Fibroblast of lung (primary cell): ENCODE data around the gene FTO. TPM values are rescaled to one million over a fixed set of nuclear protein-coding genes. Genes with fewer than 3 reads are reported as not detected.

ENCODE experiments used
- DNase-seq, 2 donors: peaks; one replicate each; pipeline versions ENCODE4 v3.0.0 to v3.0.0-alpha.2; 2010; ENCODE audit warnings: low read depth in 2 of 2
- H2AFZ ChIP-seq: 2 replicates; pipeline ENCODE4 v1.5.1; 2012; ENCODE audit warnings: low read length, control low read depth, inconsistent platforms
- H3K27ac ChIP-seq: 2 replicates; pipeline ENCODE4 v1.5.1; 2011; ENCODE audit warnings: low read length, control low read depth; ENCODE audit not compliant: insufficient read depth
- H3K27me3 ChIP-seq: 2 replicates; pipeline ENCODE4 v1.5.1; 2011; ENCODE audit warnings: mild to moderate bottlenecking, low read length; ENCODE audit not compliant: control insufficient read depth, insufficient read depth
- H3K36me3 ChIP-seq: 2 replicates; pipeline ENCODE4 v1.5.1; 2011; ENCODE audit warnings: low read length; ENCODE audit not compliant: control insufficient read depth, insufficient read depth
- H3K4me1 ChIP-seq: 2 replicates; pipeline ENCODE4 v1.5.1; 2011; ENCODE audit warnings: low read length; ENCODE audit not compliant: control insufficient read depth, insufficient read depth; ENCODE audit errors: extremely low read depth
- H3K4me2 ChIP-seq: 2 replicates; pipeline ENCODE4 v1.5.1; 2011; ENCODE audit warnings: low read length, control low read depth; ENCODE audit not compliant: insufficient read depth; ENCODE audit errors: extremely low read depth
- H3K4me3 ChIP-seq, 4 experiments: fragments of 200-600 bp in 1 of 4; sonication (generic) in 1 of 4; replicated peaks in 1 of 4; 2 replicates each; pipeline ENCODE4 v1.5.1; 2011 to 2016; ENCODE audit warnings: low read length in 4 of 4, low read depth in 3 of 4, mild to moderate bottlenecking in 3 of 4, control low read depth in 2 of 4, inconsistent platforms in 1 of 4, mixed read lengths in 1 of 4; ENCODE audit not compliant: insufficient read depth in 1 of 4; ENCODE audit errors: control extremely low read depth in 1 of 4
- H3K79me2 ChIP-seq: 2 replicates; pipeline ENCODE4 v1.5.1; 2012; ENCODE audit warnings: mild to moderate bottlenecking, low read length, inconsistent platforms; ENCODE audit not compliant: control insufficient read depth, insufficient read depth
- H3K9ac ChIP-seq: 2 replicates; pipeline ENCODE4 v1.5.1; 2011; ENCODE audit warnings: mild to moderate bottlenecking, low read length, control low read depth; ENCODE audit not compliant: insufficient read depth
- H3K9me3 ChIP-seq: 2 replicates; pipeline ENCODE4 v1.5.1; 2012; ENCODE audit warnings: low read depth, low read length; ENCODE audit not compliant: control insufficient read depth, insufficient read depth
- H4K20me1 ChIP-seq: 2 replicates; pipeline ENCODE4 v1.5.1; 2011; ENCODE audit warnings: low read length; ENCODE audit not compliant: control insufficient read depth, insufficient read depth; ENCODE audit errors: extremely low read depth
- CTCF ChIP-seq, 2 donors: IDR thresholded peaks in 1 of 2; conservative IDR thresholded peaks in 1 of 2; 1 replicate in 1 of 2; 2 replicates in 1 of 2; pipeline ENCODE4 v1.5.1; 2011 to 2012; ENCODE audit warnings: low read length in 2 of 2, control low read depth in 1 of 2, inconsistent platforms in 1 of 2, low read depth in 1 of 2, mild to moderate bottlenecking in 1 of 2
- EZH2 ChIP-seq: IDR thresholded peaks from 2 replicates; pipeline ENCODE4 v1.5.1; 2012; ENCODE audit warnings: low read length, control low read depth, mild to moderate bottlenecking; ENCODE audit errors: missing control alignments
- polyA plus RNA-seq, 2 donors: library from polyadenylated mRNA; depleted of rRNA in 1 of 2; stranded (reverse) in 1 of 2; unstranded in 1 of 2; fragments of >200 nt; gene quantifications; 2 replicates each; pipeline ENCODE4 v1.2.1, GENCODE V29; 2011 to 2012; ENCODE audit warnings: missing spikeins in 1 of 2
- total RNA-seq: library from RNA; depleted of rRNA; stranded (reverse); fragments of >200 nt; gene quantifications from 2 replicates; pipeline ENCODE4 v1.2.1, GENCODE V29; 2014

FTO gene
- total and polyA plus RNA-seq, 2 donors (not counting 1 experiment from before 2014, with no cell fraction given): 61.1 to 97.6 TPM

DNA sequence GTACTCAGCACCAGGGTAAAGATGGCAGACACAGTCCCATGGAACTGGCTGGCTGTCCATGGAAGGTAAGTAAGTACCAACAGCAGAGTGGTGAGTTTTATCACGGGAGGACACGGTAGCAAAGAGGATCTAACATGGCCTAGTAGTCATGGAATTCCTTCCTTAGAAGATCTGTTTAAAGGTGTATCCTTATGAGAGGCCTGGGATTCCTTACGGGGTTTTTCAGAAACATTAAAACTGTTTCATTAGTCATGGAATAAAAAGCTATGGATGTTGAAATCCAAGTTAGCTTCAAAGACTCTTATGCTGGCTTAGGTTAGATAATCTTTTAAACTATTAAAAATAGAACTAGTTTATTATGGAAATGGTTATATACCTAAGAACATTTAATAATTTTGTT, 7.4 kb downstream of the FTO start:
- TF ChIP-seq CTCF (conservative IDR thresholded peaks at IDR 0.05 in 1 of 2, IDR thresholded peaks at IDR 0.05 in 1 of 2; ENCODE audit: low read depth in 1 of 2, low read length in 2 of 2): no peak
- no peak for TF ChIP-seq EZH2
- H3K9ac ChIP-seq: no peak overlapping the region
- no peaks in the 10 kb centered on the region for H4K20me1 ChIP-seq

DNA sequence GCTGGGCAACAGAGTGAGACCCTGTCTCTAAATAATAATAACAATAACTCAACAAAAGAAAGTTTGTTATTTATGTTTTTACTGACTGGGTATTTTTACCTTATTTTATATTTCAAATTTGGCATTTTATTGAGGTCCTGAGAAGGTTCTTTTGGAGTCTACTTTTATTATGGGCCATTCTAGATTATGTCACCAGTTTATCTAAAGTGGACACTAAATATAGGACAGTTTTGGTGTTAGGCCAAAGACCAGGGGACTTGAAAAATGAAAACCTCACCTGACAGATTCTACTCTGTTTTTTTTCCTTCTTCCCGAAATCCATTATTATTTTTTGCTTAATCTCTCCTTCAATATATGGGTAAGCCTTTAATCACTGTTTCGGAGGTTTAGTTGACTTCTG, 8.1 kb downstream of the FTO start:
- Histone ChIP-seq H2AFZ (no peak overlapping the region), H3K4me3 (no peak overlapping the region), H4K20me1 (no peaks in the 10 kb centered on the region), H3K4me1 (no peaks in the 10 kb centered on the region), H3K27ac (no peak overlapping the region), H3K36me3 (no peaks in the 10 kb centered on the region), H3K9me3 (no peaks in the 10 kb centered on the region), H3K79me2 (peaks cover 31% of the 10 kb centered on the region), H3K9ac (no peak overlapping the region), H3K4me2 (no peak overlapping the region), H3K27me3 (no peaks in the 10 kb centered on the region)
- TF ChIP-seq EZH2 (no peak), CTCF (conservative IDR thresholded peaks at IDR 0.05 in 1 of 2, IDR thresholded peaks at IDR 0.05 in 1 of 2; ENCODE audit: low read depth in 1 of 2, low read length in 2 of 2) (no peak)
- no peak for DNase-seq

More for the DNA sequence above, 7.4 kb downstream of the FTO start:
- no peak overlapping the region for H3K27ac ChIP-seq
- H3K79me2 ChIP-seq: peaks cover 36% of the 10 kb centered on the region
- H3K36me3 ChIP-seq: no peaks in the 10 kb centered on the region
- H3K4me2 ChIP-seq: no peak overlapping the region
- H2AFZ ChIP-seq: no peak overlapping the region
- DNase-seq: no peak
- no peaks in the 10 kb centered on the region for H3K27me3 ChIP-seq
- H3K9me3 ChIP-seq: no peaks in the 10 kb centered on the region
- H3K4me1 ChIP-seq: no peaks in the 10 kb centered on the region
- no peak overlapping the region for H3K4me3 ChIP-seq

- Histone ChIP-seq H3K4me2 (no peak overlapping the region), H3K79me2 (peaks cover 21% of the 10 kb centered on the region), H3K9me3 (no peaks in the 10 kb centered on the region), H3K9ac (no peak overlapping the region), H3K27me3 (no peaks in the 10 kb centered on the region), H3K36me3 (no peaks in the 10 kb centered on the region), H3K4me1 (no peaks in the 10 kb centered on the region), H3K27ac (no peak overlapping the region), H4K20me1 (no peaks in the 10 kb centered on the region), H2AFZ (no peak overlapping the region), H3K4me3 (no peak overlapping the region)
- TF ChIP-seq CTCF (conservative IDR thresholded peaks at IDR 0.05 in 1 of 2, IDR thresholded peaks at IDR 0.05 in 1 of 2; ENCODE audit: low read depth in 1 of 2, low read length in 2 of 2): no peak
- no peak for TF ChIP-seq EZH2
- DNase-seq: no peak
Measured at GRCh38 chr16:53713403-53714204, 9.6 kb downstream of the FTO start.
